A549 (cell line): ENCODE data around the gene ARID1B.

Experiments
- CTCF ChIP-seq: fragments of >200 bp; sonication (Bioruptor Twin); formaldehyde crosslinking; IDR thresholded peaks from 3 replicates; pipeline ENCODE4 v1.5.1; 2016
- JUN ChIP-seq, 2 experiments: fragments of >200 bp; sonication (Bioruptor Twin); formaldehyde crosslinking; IDR thresholded peaks; 2 replicates in 1 of 2; 3 replicates in 1 of 2; pipeline ENCODE4 v1.6.1; 2016 to 2017
- MAX ChIP-seq: IDR thresholded peaks from 2 replicates; pipeline ENCODE4 v1.6.1; 2012
- POLR2A ChIP-seq: IDR thresholded peaks from 2 replicates; pipeline ENCODE4 v1.6.1; 2012; ENCODE audit warnings: mild to moderate bottlenecking, low read length
- RCOR1 ChIP-seq: fragments of 150-350 bp; IDR thresholded peaks from 2 replicates; pipeline ENCODE4 v1.6.1; 2014; ENCODE audit warnings: antibody characterized with exemption, low read length, low read depth
- RNF2 ChIP-seq: fragments of 200-600 bp; sonication (generic); IDR thresholded peaks from 2 replicates; pipeline ENCODE4 v1.6.1; 2016; ENCODE audit warnings: low read depth, mild to moderate bottlenecking, antibody characterized with exemption, moderate library complexity, borderline replicate concordance
- SMC3 ChIP-seq: fragments of >200 bp; sonication (Bioruptor Twin); formaldehyde crosslinking; IDR thresholded peaks from 3 replicates; pipeline ENCODE4 v1.6.1; 2018; ENCODE audit warnings: inconsistent platforms

GRCh38 chr6:157255079-157255478 lies 477.9 kb downstream of the ARID1B start:
- no peak for TF ChIP-seq CTCF
- TF ChIP-seq RNF2 = no peak
- TF ChIP-seq POLR2A = no peak
- TF ChIP-seq RCOR1 = no peak
- no peak for TF ChIP-seq SMC3
- no peak for TF ChIP-seq MAX
- TF ChIP-seq JUN (IDR thresholded peaks at IDR 0.05) = no peak
